ENCODE data around the gene SDF4.

DNA sequence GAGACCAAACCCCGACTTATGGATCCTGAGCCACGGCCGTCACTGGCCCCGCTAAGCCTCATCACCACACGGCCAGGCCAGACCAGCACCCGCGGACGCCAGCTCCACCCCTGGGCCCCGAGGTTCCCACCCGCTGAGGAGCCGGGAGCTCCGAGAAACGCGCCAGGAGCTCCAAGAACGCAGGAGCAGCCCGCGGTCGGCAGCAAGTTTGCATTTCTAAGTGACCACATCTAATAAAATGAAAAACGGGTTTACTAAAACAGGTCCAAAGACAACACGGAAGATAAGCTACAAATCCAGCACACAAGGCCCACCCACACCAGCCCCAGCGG, 22.8 kb upstream of the SDF4 start:
- TF ChIP-seq CREB1 (CRISPR knock-in tag; IDR thresholded peaks at IDR 0.05; ENCODE audit: low read depth), result no peak
- TF ChIP-seq, protein P1, sequence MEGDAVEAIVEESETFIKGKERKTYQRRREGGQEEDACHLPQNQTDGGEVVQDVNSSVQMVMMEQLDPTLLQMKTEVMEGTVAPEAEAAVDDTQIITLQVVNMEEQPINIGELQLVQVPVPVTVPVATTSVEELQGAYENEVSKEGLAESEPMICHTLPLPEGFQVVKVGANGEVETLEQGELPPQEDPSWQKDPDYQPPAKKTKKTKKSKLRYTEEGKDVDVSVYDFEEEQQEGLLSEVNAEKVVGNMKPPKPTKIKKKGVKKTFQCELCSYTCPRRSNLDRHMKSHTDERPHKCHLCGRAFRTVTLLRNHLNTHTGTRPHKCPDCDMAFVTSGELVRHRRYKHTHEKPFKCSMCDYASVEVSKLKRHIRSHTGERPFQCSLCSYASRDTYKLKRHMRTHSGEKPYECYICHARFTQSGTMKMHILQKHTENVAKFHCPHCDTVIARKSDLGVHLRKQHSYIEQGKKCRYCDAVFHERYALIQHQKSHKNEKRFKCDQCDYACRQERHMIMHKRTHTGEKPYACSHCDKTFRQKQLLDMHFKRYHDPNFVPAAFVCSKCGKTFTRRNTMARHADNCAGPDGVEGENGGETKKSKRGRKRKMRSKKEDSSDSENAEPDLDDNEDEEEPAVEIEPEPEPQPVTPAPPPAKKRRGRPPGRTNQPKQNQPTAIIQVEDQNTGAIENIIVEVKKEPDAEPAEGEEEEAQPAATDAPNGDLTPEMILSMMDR (conservative IDR thresholded peaks at IDR 0.05; ENCODE audit: low read depth in 2 of 2), result no peak
